Ecto neural progenitor cell (in vitro differentiated cells): ENCODE measurements around the gene RAB6B.

ENCODE experiments used
- DNase-seq: peaks from one replicate; pipeline ENCODE4 v3.0.0-alpha.2; 2018; ENCODE audit warnings: low spot score

RAB6B gene

GRCh38 chr3:133894353-133895207 lies 1.1 kb downstream of the RAB6B start:
- DNase-seq = peak; percentile 58

DNA sequence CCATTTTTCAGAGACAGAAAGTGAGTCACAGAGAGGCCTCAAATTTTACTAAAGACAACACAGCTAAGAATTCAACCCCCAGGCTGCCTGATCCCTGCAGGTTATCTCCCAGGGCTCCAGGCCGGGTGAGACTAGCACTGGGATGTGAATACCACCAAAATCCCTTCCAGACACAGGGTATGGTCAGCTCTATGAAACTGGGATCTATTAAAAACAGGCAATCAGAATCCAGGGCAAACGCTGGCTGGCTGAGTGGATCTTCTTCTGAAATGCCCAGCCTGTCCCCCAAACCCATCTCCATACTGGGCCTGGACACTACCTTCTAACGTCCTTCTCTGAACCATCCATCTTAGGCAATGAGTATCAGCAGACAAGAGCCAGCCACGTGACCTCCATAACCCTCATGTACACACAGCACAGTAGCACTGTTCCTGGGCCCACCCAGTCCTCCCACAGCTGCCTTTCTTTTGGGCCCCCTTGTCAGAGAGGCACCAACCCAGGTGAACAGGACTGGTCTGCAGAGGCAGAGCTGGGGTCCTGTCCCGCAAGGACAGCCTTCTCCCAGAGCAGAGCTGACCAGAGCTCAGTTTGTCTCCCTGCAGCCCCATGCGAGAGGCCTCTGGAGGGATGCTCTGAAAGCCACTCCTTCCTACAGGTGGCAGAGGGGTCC lies 1.9 kb downstream of the RAB6B start:
- no peak for DNase-seq

DNA sequence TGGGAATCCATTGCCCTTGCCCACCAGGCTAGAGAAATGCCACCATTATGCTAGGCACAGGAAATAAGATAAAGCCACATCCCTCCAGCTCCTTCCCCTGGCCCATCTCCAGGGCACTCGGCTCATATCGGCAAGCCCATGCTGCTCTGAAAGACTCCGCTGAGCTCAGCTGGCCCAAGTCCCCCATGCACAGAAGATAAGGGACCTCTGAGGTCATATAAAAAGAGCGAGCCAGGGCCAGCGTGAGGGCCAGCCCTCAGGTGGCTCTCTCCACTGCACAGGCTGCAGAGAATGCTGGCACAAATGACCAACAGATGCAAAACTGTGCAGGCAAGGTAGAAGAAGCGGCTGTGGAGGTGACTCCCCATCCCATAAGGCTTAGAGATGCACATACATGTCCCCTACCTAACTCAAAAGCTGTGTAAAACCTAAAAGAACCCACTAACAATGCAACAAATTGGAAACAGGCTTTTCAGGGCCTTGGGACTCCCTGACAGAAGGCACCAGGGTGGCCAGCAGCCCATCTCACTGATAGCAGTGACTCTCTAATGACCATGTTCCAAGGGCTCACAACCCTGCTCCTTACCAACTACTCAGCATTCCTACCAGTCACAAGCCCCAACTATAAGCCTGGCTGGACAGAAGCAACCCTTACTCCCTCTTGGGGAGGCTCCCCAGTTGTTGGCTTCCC lies 3.0 kb downstream of the RAB6B start:
- no peak for DNase-seq

DNA sequence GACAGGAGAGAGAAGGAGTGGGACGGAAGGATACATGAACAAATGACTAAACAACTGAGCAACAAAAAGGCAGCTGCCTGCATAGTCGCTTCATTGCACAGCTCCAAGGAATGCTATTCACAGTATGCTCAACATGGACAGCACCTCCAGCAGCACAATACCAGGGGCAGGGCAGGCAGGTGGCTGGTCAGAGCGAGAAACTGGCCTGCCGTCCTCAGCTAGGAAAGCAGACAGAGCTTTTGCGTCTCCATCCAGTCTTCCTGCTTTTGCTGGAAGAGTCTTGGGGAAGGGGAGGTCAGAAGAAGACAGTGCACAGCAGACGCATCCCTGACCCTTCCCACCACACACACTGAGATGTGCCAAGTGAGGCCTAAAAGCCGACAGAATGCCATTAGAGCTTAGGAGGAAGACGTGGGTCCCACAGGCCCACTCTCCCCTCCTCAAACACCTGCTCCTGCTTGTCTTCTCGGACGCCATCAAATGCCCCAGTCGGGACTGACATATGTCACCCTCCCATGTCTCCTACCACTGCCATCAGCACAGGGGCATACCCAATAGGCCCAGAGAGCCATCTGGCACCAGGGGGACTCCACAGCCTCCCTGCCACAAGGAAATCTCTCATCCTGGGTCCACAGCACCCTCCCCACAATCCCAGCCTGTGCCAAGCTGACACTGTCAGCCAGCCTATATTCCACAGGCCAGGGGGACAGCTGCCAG lies 3.9 kb downstream of the RAB6B start:
- peak; percentile 41 for DNase-seq

DNA sequence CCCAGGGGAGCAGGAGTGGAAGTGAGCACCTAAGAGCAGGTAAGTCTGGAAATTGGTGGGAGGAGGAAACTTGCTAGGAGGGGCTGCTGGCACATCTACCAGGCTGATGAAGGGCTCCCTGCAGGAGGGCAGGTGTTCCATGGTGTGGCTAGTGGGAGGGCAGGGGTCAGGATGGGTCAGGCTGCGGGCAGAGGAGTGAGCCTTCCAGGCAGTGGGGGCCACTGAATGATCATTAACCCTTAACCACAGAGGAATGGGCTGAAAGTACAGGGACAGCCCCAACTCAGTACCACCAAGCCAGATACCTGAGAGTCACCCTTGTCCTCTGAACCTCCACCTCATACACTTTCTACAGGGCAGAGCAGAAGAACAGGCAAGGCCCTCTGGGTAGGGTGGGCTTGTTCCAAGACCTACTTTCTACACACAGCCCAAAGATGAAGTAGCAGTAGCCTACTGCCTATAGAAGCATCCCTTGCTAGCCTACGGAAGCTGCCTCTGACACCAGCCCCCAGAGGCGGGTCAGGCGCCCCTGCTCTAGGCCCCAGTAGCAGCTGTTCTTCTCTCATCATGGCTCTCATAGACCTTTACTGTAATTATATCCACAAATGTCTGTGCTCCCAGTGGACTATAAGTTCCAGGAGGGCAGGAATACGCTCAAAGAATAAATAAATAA lies 4.6 kb downstream of the RAB6B start:
- DNase-seq = no peak

DNA sequence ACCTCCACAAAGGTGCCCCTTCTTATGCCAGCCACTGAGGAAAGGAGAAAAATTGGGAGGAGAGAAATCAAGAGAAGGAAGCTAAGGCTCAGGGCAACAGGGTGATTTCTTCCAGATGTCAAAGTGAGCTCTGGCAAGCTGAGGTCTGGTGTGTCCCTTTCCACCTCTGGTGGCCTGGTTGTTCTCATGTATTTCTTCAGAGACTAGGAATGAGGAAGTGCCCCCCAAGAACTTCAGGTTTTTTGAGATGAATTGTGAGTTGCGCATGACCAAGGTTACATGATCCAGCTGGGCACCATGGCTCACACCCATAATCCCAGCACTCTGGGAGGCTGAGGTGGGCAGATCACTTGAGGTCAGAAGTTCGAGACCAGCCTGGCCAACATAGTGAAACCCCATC lies 5.6 kb downstream of the RAB6B start:
- DNase-seq = no peak

DNA sequence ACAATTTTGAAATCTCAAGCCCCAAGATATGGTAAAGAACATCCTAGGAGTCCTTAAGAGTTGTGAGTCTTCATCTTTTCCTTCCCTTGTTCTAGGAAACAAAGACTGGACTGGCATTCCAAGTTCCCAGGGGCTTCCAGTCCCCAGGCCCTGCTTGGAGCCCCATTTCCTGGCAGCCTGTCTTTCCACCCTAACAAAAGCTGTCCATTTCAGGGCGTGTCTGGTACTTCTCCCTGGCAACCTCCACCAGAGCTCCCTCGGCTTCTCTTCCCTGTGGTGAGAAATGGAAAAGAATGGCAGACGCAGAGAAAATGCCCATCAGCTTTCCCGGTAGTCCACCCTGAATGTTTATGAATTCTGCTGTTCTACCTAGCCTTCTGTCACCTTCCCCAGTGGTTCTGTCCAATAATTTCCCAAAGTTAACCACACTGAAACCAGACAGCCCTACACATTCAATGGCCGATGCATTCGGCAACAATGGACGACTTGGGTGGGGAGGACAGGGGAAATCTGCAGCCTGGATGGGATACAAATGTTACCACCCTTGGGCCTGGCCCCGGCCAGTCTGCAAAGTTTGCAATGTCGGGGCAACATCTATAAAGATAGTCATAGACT lies 6.8 kb downstream of the RAB6B start:
- no peak for DNase-seq

DNA sequence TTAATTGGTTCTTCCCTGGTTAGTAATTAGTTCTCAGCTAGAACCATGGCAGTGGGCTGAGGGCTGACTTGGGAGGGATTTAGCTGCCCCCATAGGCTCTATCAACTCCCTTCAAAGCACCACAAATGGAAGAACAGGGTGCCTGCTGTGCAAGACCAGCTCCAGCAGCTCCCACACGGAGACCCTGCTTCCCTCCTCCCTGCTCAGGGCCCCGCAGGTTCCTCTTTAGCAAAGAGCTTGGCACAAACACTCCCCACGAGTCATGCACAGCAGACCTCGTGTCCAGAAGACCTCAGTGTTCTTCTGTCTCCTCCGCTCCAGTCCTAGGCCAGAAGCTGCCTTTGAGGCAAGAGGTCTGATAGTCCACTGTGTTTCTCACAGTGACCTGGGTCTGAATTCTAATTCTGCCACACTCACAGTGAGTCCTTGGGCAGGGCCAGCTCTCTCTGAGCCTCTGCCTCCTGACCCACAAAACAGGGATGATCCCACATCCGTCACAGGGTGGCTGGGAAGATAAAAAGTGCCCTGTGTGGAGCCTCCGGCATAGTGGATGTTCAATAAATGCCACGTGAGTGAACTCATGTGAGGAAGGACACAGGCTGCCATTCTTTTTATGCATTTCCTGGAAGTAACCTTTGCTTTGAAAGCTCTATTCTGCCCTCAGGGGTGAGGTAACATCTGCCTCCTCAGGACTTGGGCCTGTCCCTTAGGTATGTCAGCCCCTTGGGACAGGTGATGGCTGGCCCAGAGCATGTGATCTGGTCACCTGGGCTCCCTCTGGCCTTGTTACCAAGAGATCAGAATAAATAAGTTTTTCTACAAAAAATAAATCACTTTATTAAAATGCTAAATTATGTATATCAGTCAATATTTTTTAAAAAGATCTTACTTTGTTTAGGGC lies 7.6 kb downstream of the RAB6B start:
- no peak for DNase-seq

DNA sequence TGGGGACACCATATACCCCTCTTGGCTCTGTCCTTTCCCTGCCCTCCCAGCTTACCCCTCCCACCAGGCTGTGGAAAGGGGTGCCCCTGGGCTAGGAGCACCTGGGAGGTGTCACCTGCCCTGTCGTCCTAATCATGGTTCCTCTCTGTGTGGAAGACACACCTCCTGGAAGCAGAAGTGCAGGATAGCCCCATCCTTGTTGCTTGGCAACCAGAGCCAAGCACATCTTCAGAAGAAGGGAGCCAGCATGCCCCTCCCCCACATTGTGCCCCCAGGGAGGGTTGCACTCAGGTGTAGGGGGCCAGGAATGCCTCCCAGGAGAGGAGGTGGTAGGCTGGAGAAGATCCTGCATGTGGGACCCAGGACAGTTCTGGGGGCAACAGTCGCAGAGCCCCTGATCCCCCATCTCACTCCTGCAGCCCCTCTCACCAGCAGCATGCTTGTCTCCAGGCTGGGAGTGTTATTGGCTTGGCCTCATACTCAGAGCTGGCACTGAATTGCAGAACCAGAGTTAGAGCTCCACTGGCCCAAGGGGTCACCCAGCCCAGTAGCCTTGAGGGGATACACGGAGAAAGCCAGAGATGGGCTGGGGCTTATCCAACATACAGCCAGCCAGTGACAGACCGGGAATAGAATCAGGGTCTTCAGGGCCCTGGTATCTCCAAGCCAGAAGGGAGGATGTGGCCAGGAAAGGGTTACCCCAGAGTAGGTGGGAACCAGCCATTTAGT lies 8.4 kb downstream of the RAB6B start:
- peak; percentile 41 for DNase-seq

GRCh38 chr3:133886031-133886722 lies 9.5 kb downstream of the RAB6B start:
- no peak for DNase-seq

DNA sequence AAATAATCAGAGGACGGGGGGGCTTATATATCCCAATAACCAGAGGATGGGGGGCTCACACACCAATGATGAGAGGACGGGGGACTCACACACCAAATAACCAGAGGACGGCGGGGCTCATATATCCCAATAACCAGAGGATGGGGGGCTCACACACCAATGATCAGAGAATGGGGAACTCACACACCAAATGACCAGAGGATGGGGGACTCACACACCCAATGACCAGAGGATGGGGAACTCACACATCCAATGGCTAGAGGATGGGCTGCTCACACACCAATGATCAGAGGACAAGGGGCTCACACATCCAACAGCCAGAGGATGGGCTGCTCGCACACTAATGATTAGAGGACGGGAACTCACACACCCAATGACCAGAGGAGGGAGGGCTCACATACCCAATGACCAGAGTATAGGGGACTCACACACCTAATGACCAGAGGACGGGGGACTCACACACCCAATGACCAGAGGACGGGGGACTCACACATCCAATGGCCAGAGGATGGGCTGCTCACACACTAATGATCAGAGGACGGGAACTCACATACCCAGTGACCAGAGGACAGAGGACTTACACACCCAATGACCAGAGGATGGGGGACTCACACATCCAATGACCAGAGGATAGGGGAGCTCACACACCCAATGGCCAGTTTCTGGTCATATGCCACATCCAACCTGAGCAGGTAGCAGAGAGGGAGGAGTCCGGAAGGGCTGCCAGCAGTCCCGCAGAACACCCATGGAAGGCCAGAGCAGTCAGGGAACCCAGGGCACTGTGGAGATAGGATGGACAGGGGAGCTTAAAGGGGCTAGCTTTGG lies 10.6 kb downstream of the RAB6B start:
- no peak for DNase-seq

DNA sequence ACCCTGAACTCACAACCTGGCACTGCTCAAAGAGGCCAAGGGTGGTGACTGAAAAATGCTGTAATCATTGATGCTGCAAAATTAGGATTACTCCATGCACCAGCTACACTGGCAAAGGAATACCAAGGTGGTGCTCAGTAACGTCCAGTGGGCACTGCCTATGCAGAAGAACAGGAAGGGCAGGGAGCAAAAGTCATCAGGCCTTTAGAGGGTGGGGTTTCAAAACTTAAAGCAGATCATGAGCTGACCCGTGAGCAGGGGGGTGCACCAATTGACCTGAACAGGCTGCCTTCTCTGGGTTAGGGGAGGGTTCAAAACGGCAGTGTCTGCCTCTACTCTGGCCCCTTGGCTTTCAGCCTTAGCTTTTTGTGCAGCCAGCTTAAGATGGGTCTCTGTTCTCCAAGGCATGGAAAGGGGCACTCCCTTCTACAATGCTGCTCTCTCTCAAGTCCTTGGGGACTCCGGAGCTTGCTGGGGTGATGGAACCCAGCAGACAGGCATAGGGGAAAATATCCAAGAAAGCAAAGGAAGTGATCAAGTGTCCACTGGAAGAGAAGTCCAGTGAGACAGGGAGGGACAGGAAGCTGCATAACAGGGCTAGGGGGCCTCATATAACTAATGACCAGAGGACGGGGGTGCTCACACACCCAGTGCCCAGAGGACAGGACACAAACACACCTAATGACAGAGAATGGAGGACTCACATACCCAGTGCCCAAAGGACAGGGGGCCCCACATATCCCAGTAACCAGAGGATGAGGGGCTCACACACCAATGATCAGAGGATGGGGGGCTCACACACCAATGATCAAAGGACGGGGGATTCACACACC lies 11.4 kb downstream of the RAB6B start:
- no peak for DNase-seq

GRCh38 chr3:133883641-133884040 lies 12.0 kb downstream of the RAB6B start:
- no peak for DNase-seq

GRCh38 chr3:133882986-133883586 lies 12.6 kb downstream of the RAB6B start:
- DNase-seq = no peak

GRCh38 chr3:133881939-133882825 lies 13.5 kb downstream of the RAB6B start:
- no peak for DNase-seq

GRCh38 chr3:133881492-133881891 lies 14.2 kb downstream of the RAB6B start:
- no peak for DNase-seq
